HEK293 (cell line): ENCODE results near the gene CEP85.

Source experiments
- CTCF ChIA-PET: fragments of 350-600 bp; formaldehyde crosslinking; extraction: SDS; loops from one replicate; lab custom pipeline; 2021; ENCODE audit warnings: antibody characterized with exemption; lab: Yijun Ruan, JAX
- POLR2A ChIA-PET: fragments of 300-600 bp; formaldehyde crosslinking; extraction: SDS; loops from one replicate; lab custom pipeline; 2020; ENCODE audit warnings: antibody characterized with exemption, inconsistent platforms; lab: Yijun Ruan, JAX
- H3K27ac ChIP-seq: fragments of 200-500 bp; sonication (Bioruptor generic); 2 replicates; pipeline ENCODE4 v1.5.1; 2014; ENCODE audit warnings: low read depth, low read length, control low read depth, inconsistent platforms; ENCODE audit errors: extremely low read depth
- H3K36me3 ChIP-seq, 2 experiments: fragments of 200-500 bp in 1 of 2; sonication (Bioruptor generic) in 1 of 2; 1 replicate in 1 of 2; 2 replicates in 1 of 2; pipeline ENCODE4 v1.5.1; 2014 to 2017; ENCODE audit warnings: inconsistent platforms in 2 of 2, low read length in 2 of 2; ENCODE audit not compliant: control insufficient read depth in 2 of 2, insufficient read depth in 1 of 2
- H3K4me1 ChIP-seq: fragments of 200-500 bp; sonication (Bioruptor generic); 2 replicates; pipeline ENCODE4 v1.5.1; 2014; ENCODE audit warnings: mild to moderate bottlenecking, low read length, inconsistent platforms; ENCODE audit not compliant: control insufficient read depth, insufficient read depth
- H3K4me3 ChIP-seq: 2 replicates; pipeline ENCODE4 v1.5.1; 2011; ENCODE audit warnings: low read depth, mild to moderate bottlenecking, control low read depth, low read length, moderate library complexity
- H3K9me3 ChIP-seq: fragments of 200-500 bp; sonication (Bioruptor generic); 2 replicates; pipeline ENCODE4 v1.5.1; 2014; ENCODE audit warnings: low read depth, low read length, inconsistent platforms; ENCODE audit not compliant: control insufficient read depth, insufficient read depth
- EGR2 ChIP-seq: fragments of 450-650 bp; formaldehyde crosslinking; IDR thresholded peaks from 2 replicates; pipeline ENCODE4 v1.5.1; 2016; ENCODE audit warnings: low read depth, missing biosample characterization, missing genetic modification characterization
- KLF1 ChIP-seq: fragments of 450-650 bp; formaldehyde crosslinking; IDR thresholded peaks from 2 replicates; pipeline ENCODE4 v1.5.1; 2016; ENCODE audit warnings: missing biosample characterization, missing genetic modification characterization
- PATZ1 ChIP-seq: fragments of 450-650 bp; formaldehyde crosslinking; IDR thresholded peaks from 2 replicates; pipeline ENCODE4 v1.5.1; 2016; ENCODE audit warnings: missing biosample characterization, missing genetic modification characterization
- SALL2 ChIP-seq: fragments of 450-650 bp; formaldehyde crosslinking; IDR thresholded peaks from 2 replicates; pipeline ENCODE4 v1.5.0; 2017; ENCODE audit warnings: missing biosample characterization, mild to moderate bottlenecking, missing genetic modification characterization, borderline replicate concordance
- SP2 ChIP-seq: fragments of 450-650 bp; formaldehyde crosslinking; IDR thresholded peaks from 2 replicates; pipeline ENCODE4 v1.5.1; 2016; ENCODE audit warnings: missing biosample characterization, missing genetic modification characterization
- SP7 ChIP-seq: fragments of 450-650 bp; formaldehyde crosslinking; IDR thresholded peaks from 2 replicates; pipeline ENCODE4 v1.5.1; 2016; ENCODE audit warnings: missing biosample characterization, missing genetic modification characterization
- WT1 ChIP-seq: fragments of 450-650 bp; formaldehyde crosslinking; IDR thresholded peaks from 2 replicates; pipeline ENCODE4 v1.5.1; 2016; ENCODE audit warnings: missing biosample characterization, missing genetic modification characterization
- YY2 ChIP-seq: fragments of 450-650 bp; formaldehyde crosslinking; IDR thresholded peaks from 2 replicates; pipeline ENCODE4 v1.5.1; 2016; ENCODE audit warnings: missing biosample characterization, missing genetic modification characterization
- ZBTB21 ChIP-seq: fragments of 450-650 bp; formaldehyde crosslinking; IDR thresholded peaks from 2 replicates; pipeline ENCODE4 v1.5.1; 2017; ENCODE audit warnings: missing biosample characterization, missing genetic modification characterization
- ZBTB48 ChIP-seq: fragments of 450-650 bp; formaldehyde crosslinking; IDR thresholded peaks from 2 replicates; pipeline ENCODE4 v1.5.1; 2016; ENCODE audit warnings: missing biosample characterization, missing genetic modification characterization
- ZFP69B ChIP-seq: fragments of 450-650 bp; formaldehyde crosslinking; IDR thresholded peaks from 2 replicates; pipeline ENCODE4 v1.5.1; 2016; ENCODE audit warnings: missing biosample characterization, missing genetic modification characterization
- ZNF2 ChIP-seq: fragments of 450-650 bp; formaldehyde crosslinking; IDR thresholded peaks from 2 replicates; pipeline ENCODE4 v1.5.1; 2016; ENCODE audit warnings: missing biosample characterization, missing genetic modification characterization
- ZNF248 ChIP-seq: fragments of 450-650 bp; formaldehyde crosslinking; IDR thresholded peaks from 2 replicates; pipeline ENCODE4 v1.5.1; 2017; ENCODE audit warnings: missing biosample characterization, missing genetic modification characterization
- ZNF292 ChIP-seq: fragments of 450-650 bp; formaldehyde crosslinking; IDR thresholded peaks from 2 replicates; pipeline ENCODE4 v1.5.1; 2016; ENCODE audit warnings: low read depth, missing biosample characterization, missing genetic modification characterization, borderline replicate concordance
- ZNF324 ChIP-seq: fragments of 450-650 bp; formaldehyde crosslinking; IDR thresholded peaks from 2 replicates; pipeline ENCODE4 v1.5.1; 2016; ENCODE audit warnings: missing biosample characterization, missing genetic modification characterization
- ZNF362 ChIP-seq: fragments of 450-650 bp; formaldehyde crosslinking; IDR thresholded peaks from 2 replicates; pipeline ENCODE4 v1.5.1; 2016; ENCODE audit warnings: missing biosample characterization, missing genetic modification characterization
- ZNF449 ChIP-seq: fragments of 450-650 bp; formaldehyde crosslinking; IDR thresholded peaks from 2 replicates; pipeline ENCODE4 v1.5.1; 2017; ENCODE audit warnings: missing biosample characterization, mild to moderate bottlenecking, missing genetic modification characterization, moderate library complexity
- ZNF510 ChIP-seq: fragments of 450-650 bp; formaldehyde crosslinking; IDR thresholded peaks from 2 replicates; pipeline ENCODE4 v1.5.1; 2018; ENCODE audit warnings: mild to moderate bottlenecking, missing genetic modification characterization, missing biosample characterization; ENCODE audit not compliant: insufficient replicate concordance
- ZNF548 ChIP-seq: fragments of 450-650 bp; formaldehyde crosslinking; IDR thresholded peaks from 2 replicates; pipeline ENCODE4 v1.5.1; 2016; ENCODE audit warnings: missing biosample characterization, missing genetic modification characterization
- ZNF555 ChIP-seq: fragments of 450-650 bp; formaldehyde crosslinking; conservative IDR thresholded peaks from 2 replicates; pipeline ENCODE4 v1.5.1; 2017; ENCODE audit warnings: missing biosample characterization, mild to moderate bottlenecking, missing genetic modification characterization, inconsistent platforms
- ZNF561 ChIP-seq: fragments of 450-650 bp; IDR thresholded peaks from 2 replicates; pipeline ENCODE4 v1.5.1; 2018; ENCODE audit warnings: missing biosample characterization, missing genetic modification characterization, borderline replicate concordance
- ZNF600 ChIP-seq: fragments of 450-650 bp; formaldehyde crosslinking; IDR thresholded peaks from 2 replicates; pipeline ENCODE4 v1.5.1; 2016; ENCODE audit warnings: missing biosample characterization, missing genetic modification characterization
- ZNF626 ChIP-seq: fragments of 450-650 bp; sonication (Bioruptor Pico); formaldehyde crosslinking; IDR thresholded peaks from 2 replicates; pipeline ENCODE4 v1.5.1; 2018; ENCODE audit warnings: missing biosample characterization, missing genetic modification characterization, inconsistent platforms
- ZNF629 ChIP-seq: fragments of 450-650 bp; formaldehyde crosslinking; IDR thresholded peaks from 2 replicates; pipeline ENCODE4 v1.5.1; 2017; ENCODE audit warnings: missing biosample characterization, missing genetic modification characterization
- ZNF654 ChIP-seq: fragments of 450-650 bp; formaldehyde crosslinking; IDR thresholded peaks from 2 replicates; pipeline ENCODE4 v1.5.1; 2016; ENCODE audit warnings: low read depth, missing biosample characterization, missing genetic modification characterization
- ZNF777 ChIP-seq: fragments of 450-650 bp; formaldehyde crosslinking; IDR thresholded peaks from 2 replicates; pipeline ENCODE4 v1.5.1; 2017; ENCODE audit warnings: missing biosample characterization, missing genetic modification characterization, borderline replicate concordance

Gene CEP85

GRCh38 chr1:26274801-26275425 lies 40.9 kb downstream of the CEP85 start:
- ChIA-PET POLR2A (interaction anchor here (0.7 to 1.0 kb wide), 2 partner anchors 41 to 615 kb away, joined by 3 read pairs; partner anchors contain the start of genes CEP85 and GPN2), CTCF (interaction anchor here (0.6 to 5.1 kb wide), 26 partner anchors 10 to 240 kb away, joined by 3 to 50 read pairs (median 5); partner anchors contain the start of genes CD52, UBXN11 and ZNF593)
- H3K36me3 ChIP-seq, result peaks cover 15 to 81% of the 10 kb centered on the region in 2 experiments; a peak in 2 of 3 replicates
- TF ChIP-seq ZNF548 (tag by site-specific recombination) (no peak), ZNF362 (tag by site-specific recombination) (0 out of 2 replicates have a peak, but pooled peaks have one; percentile 31), SP7 (tag by site-specific recombination) (peak; percentile 44; the same call in 1 of the 2 replicates)
- H3K27ac ChIP-seq, result no peak overlapping the region
- no peak overlapping the region for H3K4me3 ChIP-seq
- no peaks in the 10 kb centered on the region for H3K9me3 ChIP-seq
- 0 out of 2 replicates have a peak, but pooled peaks cover 3% of the 10 kb centered on the region for H3K4me1 ChIP-seq

- H3K4me3 ChIP-seq, result no peak overlapping the region
- CTCF ChIA-PET, result interaction anchor here (0.6 to 5.1 kb wide), 37 partner anchors 9 to 241 kb away, joined by 3 to 50 read pairs (median 4); partner anchors contain the start of genes CD52, UBXN11 and ZNF593
- H3K27ac ChIP-seq, result peak overlapping the region; percentile 0; the same call in 1 of the 2 replicates
- peaks cover 14 to 72% of the 10 kb centered on the region in 2 experiments; a peak in 1 of 3 replicates for H3K36me3 ChIP-seq
- POLR2A ChIA-PET, result interaction anchor here (0.6 to 1.0 kb wide), 4 partner anchors 41 to 614 kb away, joined by 3 to 4 read pairs (median 3); partner anchors contain the start of genes CEP85 and GPN2
- 0 out of 2 replicates have a peak, but pooled peaks cover 3% of the 10 kb centered on the region for H3K4me1 ChIP-seq
- no peaks in the 10 kb centered on the region for H3K9me3 ChIP-seq
- TF ChIP-seq SALL2 (tag by site-specific recombination), result no peak
- no peak for TF ChIP-seq ZNF555 (tag by site-specific recombination)
- no peak for TF ChIP-seq WT1 (tag by site-specific recombination)
- no peak for TF ChIP-seq ZNF626
- TF ChIP-seq ZBTB21 (tag by site-specific recombination), result no peak
- TF ChIP-seq ZNF2, result 0 out of 2 replicates have a peak, but pooled peaks have one; percentile 34
- TF ChIP-seq ZNF510 (tag by site-specific recombination), result no peak
- peak; percentile 51; the same call in 1 of the 2 replicates for TF ChIP-seq ZNF600 (tag by site-specific recombination)
- peak; percentile 56; the same call in 1 of the 2 replicates for TF ChIP-seq KLF1 (tag by site-specific recombination)
- peak; percentile 65 for TF ChIP-seq ZNF654
- no peak; the same call in none of the 2 replicates for TF ChIP-seq ZBTB48
- TF ChIP-seq ZNF629, result no peak
- no peak for TF ChIP-seq ZNF777 (tag by site-specific recombination)
- no peak for TF ChIP-seq YY2 (tag by site-specific recombination)
- TF ChIP-seq PATZ1 (tag by site-specific recombination), result peak; percentile 27; the same call in 1 of the 2 replicates
- TF ChIP-seq ZNF449, result no peak
- peak; percentile 61; the same call in 1 of the 2 replicates for TF ChIP-seq ZNF561 (tag by site-specific recombination)
- no peak for TF ChIP-seq ZNF248 (tag by site-specific recombination)
- TF ChIP-seq ZNF292, result no peak
- TF ChIP-seq ZNF548 (tag by site-specific recombination), result no peak
- peak; percentile 92 for TF ChIP-seq ZFP69B (tag by site-specific recombination)
- peak; percentile 30 for TF ChIP-seq ZNF324 (tag by site-specific recombination)
- peak; percentile 89 for TF ChIP-seq EGR2
- peak; percentile 53 for TF ChIP-seq SP2 (tag by site-specific recombination)
These were observed 41.8 kb downstream of the CEP85 start for GRCh38 chr1:26275580-26276431.
